Superior temporal gyrus (tissue), 1 donor: ENCODE data around the gene SHROOM3.

Source experiments
- DNase-seq: peaks from one replicate; pipeline ENCODE4 v3.0.0-alpha.2; 2016; ENCODE audit errors: extremely low spot score

The SHROOM3 gene

GRCh38 chr4:76624931-76625715 is 190.1 kb downstream of the SHROOM3 start:
- DNase-seq = no peak

GRCh38 chr4:76626686-76627465 is 191.8 kb downstream of the SHROOM3 start:
- DNase-seq = no peak

DNA sequence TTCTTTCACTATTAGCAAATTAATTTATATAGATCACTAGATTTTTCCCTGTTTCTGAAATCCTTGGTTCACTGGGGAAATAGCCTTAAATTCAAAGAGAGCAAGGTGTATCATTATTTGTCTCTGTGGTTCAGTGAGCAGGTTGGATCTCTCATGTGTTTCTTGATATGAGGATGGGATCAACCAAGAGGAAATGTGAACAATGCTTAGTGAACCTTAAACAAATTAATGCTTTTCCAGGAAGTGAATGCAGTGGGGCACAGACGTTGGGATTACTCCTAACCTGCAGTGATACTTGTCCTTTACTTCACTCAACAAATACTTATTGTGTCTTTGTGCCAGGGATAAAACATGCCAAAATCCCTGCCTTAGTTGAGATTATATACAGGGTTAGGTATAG is 193.2 kb downstream of the SHROOM3 start:
- no peak for DNase-seq

GRCh38 chr4:76630741-76631140 is 195.7 kb downstream of the SHROOM3 start:
- no peak for DNase-seq

- DNase-seq = no peak
These were observed 199.2 kb downstream of the SHROOM3 start for GRCh38 chr4:76634220-76634619.

GRCh38 chr4:76637712-76638361 is 202.8 kb downstream of the SHROOM3 start:
- no peak for DNase-seq

DNA sequence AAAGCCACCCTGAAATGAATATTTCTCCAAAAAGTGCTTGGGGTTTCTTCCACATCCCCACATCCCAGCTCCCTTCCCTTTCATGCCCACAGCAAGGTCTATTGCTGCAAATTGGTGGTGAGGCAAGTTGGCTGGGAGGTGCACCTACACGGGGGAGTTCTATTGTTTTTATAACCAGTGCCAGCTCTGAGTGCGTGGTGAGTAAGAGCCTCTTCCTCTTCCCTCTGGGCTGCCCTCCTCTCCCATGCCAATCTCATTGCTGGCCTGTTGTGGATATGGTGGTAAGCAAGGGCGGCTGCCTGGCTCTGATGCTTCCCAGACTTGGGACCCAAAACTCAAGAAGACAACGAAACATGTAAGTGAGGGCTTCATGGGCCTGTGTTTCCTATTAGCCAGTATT is 204.3 kb downstream of the SHROOM3 start:
- DNase-seq = no peak

DNA sequence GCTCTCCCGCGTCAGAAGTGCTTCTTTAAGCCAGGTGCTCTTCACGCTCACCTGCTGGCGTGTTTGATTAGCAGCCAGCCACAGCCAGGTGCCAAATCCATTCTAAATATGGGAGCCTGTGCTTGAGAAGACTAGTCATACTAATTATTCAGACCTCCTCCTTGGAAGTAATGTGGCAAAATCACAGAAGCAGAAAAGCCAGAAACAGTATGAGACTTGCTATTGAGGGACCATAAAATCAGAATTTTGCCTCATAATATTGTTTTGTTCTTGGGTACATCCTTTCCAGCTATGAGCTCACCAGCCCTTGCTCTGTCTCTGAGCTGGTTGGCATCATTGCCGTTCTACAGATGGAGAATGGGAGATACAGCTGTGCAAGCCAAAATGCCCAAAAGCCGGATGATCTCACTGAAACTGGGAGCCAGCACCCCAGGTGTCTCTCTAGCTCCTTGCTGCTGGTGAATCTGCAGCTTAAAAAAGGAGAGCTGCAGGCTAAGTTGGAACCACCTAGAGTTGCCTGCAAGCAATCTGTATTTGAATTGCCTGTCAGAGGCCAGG is 205.4 kb downstream of the SHROOM3 start:
- DNase-seq = no peak

DNA sequence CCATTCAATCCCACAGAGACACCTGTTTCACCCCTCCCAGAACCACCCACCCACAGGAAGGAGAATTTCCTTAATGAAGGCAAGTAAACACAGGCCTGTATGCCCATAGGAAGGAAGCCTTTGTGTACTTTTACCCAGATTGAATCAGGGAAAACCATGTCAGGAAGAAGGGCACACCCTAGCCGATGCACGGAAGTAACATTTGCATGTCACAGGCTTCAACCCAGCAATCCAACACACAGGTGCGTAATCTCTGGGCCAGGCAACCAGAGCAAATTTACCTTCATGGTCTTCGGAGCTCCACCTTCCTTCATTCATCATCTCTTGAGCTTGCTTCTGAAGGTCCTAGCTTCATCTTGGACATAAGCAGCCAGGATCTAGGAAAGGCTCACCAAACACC is 206.3 kb downstream of the SHROOM3 start:
- DNase-seq = no peak

- no peak for DNase-seq
These were observed 206.7 kb downstream of the SHROOM3 start for GRCh38 chr4:76641758-76642157.

DNA sequence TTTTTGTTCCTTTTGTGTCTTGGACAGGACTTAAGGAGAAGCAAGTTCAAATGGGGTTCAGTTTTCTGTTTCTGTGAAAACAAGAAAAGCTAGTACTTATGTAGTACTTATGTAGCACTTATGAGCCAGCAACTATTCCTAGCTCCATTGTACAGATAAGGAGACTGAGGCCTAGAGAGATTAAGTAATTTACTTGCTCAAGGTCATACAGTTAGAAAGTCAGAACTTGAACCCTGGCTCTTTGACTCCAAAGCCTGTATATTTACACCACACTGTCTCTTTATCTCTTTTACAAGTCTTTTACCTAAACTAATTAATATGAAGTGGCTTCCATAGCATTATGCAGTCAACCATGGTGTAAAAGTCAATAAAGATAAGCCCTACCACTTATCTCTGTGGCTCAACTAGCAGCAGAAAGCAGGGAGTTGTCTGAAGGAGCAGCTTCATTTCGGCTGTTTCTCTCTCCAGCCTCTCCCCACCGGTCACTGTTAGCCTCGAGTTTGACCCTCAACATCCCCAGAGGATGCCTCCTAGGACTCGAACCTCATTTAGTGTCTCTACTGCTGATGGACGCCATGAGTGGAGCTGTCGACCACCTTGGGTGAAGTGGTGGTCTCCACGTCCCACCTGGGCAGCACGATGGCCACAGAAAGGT is 209.9 kb downstream of the SHROOM3 start:
- no peak for DNase-seq

DNA sequence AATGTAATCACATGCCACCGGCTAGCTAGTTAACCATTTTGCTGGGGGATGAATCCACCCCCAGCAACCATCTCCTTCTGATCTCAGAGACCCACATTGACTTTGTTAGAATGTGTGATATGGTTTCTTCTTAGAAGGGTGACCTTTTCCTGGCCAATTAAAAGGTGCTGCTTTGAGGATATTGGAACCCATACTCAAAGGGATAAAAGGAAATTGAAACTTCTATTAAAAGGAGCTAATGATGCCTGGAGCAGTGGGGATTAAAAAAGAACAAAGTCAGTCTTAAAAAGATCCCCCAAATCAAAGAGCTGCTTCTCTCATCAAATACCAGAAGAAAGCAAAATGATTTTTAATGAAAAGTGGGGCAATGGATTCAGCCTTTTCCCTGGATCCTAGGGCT is 214.1 kb downstream of the SHROOM3 start:
- DNase-seq = no peak

GRCh38 chr4:76651616-76652015 is 216.6 kb downstream of the SHROOM3 start:
- DNase-seq = no peak

GRCh38 chr4:76652389-76652788 is 217.4 kb downstream of the SHROOM3 start:
- no peak for DNase-seq

GRCh38 chr4:76654084-76654483 is 219.1 kb downstream of the SHROOM3 start:
- DNase-seq = no peak

GRCh38 chr4:76654791-76655190 is 219.8 kb downstream of the SHROOM3 start:
- no peak for DNase-seq

- no peak for DNase-seq
These were observed 220.8 kb downstream of the SHROOM3 start for GRCh38 chr4:76655566-76656479.

GRCh38 chr4:76657443-76657842 is 222.4 kb downstream of the SHROOM3 start:
- no peak for DNase-seq

DNA sequence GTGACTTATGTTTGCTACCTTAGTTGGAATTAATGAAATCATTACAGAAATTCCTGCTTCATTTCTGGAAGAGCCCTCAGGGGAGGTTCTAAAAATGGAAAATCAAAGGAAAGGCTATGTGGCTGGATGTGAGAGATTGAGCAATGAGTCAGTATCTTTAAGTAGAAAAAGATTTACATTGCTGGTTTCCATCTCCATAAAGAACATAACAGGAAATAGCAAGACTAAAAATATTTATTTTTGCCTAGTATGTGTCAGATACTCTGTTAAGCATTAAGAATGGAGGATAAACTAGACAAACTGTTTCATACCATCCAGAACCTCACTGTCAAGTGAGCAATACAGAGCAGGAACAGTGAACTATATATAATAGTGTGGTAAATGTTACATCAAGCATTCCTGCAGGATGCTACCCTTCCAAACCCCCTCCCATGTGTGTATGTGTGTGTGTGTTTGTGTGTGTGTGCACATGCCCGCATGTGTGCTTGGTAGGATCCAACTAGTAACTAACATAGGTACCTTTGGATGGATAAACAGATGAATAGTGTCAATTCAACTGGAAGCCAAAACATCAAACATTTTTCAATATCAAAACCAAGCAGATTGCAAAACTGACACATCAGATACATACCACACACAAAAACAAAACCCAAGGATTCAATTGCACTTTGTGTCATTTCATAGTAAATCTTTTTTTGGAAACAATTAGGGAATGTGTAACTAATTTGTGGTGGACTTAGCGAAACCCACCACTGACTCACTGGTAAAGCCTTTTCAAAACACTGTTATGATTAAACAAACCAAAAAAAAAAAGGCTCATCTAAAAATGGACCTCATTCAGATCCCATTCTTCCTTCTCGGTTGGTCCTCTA is 223.4 kb downstream of the SHROOM3 start:
- DNase-seq = peak; percentile 63

DNA sequence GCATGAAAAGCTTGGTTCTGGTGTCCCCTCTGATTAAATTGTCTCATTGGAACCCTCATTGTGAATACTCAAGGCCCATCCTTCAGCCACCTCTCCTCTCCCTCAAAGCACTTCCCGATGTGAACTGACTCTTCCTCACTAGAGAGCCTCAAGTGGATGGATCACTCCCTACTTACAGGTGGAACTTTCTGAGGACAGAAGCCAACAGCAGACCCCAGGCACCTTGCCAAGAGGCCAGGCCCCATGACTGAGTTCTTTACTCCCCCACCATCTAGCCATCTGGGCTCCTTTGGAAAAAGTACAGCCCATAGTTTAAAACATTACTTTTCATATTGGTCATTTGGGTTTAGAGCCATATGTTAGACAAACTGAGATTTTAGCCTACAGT is 224.1 kb downstream of the SHROOM3 start:
- no peak for DNase-seq
